Measurements from ENCODE around the gene ACOT7. TPM values are rescaled to one million over a fixed set of nuclear protein-coding genes. Genes with fewer than 3 reads are reported as not detected.
A peak's percentile ranks its signal among the peaks of the same experiment; 100 is the strongest.

Gene ACOT7
- total RNA-seq, 1 donor from 2014 or later: 175 TPM

DNA sequence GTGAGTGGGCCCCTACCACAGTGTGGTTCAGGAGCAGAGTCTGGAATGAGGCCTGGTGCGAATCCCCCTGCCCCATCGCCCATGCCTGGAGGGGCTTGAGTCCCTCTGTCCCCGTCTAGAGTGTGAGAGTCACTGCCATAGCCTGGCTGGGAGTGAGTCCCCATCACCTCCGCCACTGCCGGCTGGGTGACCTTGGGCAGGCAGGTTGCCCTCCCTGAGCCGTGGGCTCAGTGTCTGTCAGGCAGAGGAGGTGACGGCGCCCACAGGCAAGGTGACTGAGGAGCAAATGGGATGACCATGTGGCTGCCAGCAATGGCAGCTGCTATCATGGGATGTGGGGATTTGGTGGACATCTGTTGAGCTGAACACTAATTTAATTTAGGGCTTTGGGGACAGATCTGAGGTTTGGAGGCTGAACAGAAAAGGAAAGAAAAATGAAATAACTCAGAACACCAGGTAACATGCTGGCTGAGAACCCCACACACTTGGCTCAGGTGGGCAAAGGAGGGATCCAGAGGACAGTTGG lies 94.6 kb downstream of the ACOT7 start:
- no peak for DNase-seq
- peak overlapping the region; percentile 78 for H3K27ac Mint-ChIP-seq (ENCODE audit: unreplicated experiment)
- TF ChIP-seq, protein P1, sequence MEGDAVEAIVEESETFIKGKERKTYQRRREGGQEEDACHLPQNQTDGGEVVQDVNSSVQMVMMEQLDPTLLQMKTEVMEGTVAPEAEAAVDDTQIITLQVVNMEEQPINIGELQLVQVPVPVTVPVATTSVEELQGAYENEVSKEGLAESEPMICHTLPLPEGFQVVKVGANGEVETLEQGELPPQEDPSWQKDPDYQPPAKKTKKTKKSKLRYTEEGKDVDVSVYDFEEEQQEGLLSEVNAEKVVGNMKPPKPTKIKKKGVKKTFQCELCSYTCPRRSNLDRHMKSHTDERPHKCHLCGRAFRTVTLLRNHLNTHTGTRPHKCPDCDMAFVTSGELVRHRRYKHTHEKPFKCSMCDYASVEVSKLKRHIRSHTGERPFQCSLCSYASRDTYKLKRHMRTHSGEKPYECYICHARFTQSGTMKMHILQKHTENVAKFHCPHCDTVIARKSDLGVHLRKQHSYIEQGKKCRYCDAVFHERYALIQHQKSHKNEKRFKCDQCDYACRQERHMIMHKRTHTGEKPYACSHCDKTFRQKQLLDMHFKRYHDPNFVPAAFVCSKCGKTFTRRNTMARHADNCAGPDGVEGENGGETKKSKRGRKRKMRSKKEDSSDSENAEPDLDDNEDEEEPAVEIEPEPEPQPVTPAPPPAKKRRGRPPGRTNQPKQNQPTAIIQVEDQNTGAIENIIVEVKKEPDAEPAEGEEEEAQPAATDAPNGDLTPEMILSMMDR (IDR thresholded peaks at IDR 0.05; ENCODE audit: partially characterized antibody, unreplicated experiment): no peak
- peaks cover 13% of the 10 kb centered on the region for H3K27me3 Mint-ChIP-seq (ENCODE audit: unreplicated experiment)
- H3K4me1 Mint-ChIP-seq (ENCODE audit: low read depth, unreplicated experiment): peaks cover 47% of the 10 kb centered on the region
- H3K36me3 Mint-ChIP-seq (ENCODE audit: unreplicated experiment): peaks cover 10% of the 10 kb centered on the region
- peak overlapping the region; percentile 20 for H3K4me3 Mint-ChIP-seq (ENCODE audit: unreplicated experiment)
- H3K9me3 Mint-ChIP-seq (ENCODE audit: unreplicated experiment): peaks cover 17% of the 10 kb centered on the region

DNA sequence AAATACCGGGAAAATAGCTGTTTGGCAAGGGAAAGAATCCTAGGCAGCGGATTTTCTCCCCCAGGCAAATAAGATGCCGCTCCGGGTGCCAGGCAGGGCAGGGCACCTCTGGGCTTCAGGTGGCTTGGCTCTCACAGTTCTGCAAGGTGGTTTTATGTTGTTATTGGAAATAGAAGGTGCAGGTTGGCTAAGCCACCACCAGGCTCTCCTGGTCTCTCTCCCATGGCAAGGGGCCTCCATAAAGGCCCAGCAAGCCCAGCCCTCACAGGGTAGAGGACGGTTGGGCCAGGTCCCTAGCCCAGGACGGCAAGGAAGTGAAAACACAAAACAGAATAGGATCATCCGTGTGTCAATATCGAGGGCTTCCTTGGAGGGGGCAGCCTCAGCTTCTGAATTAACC lies 95.0 kb downstream of the ACOT7 start:
- Mint-ChIP-seq H3K27ac (ENCODE audit: unreplicated experiment) (peak overlapping the region; percentile 78), H3K4me1 (ENCODE audit: low read depth, unreplicated experiment) (peaks cover 45% of the 10 kb centered on the region), H3K27me3 (ENCODE audit: unreplicated experiment) (peaks cover 11% of the 10 kb centered on the region), H3K36me3 (ENCODE audit: unreplicated experiment) (peaks cover 9% of the 10 kb centered on the region), H3K4me3 (ENCODE audit: unreplicated experiment) (peak overlapping the region; percentile 30), H3K9me3 (ENCODE audit: unreplicated experiment) (peaks cover 19% of the 10 kb centered on the region)
- DNase-seq: no peak
- TF ChIP-seq, protein P1 (IDR thresholded peaks at IDR 0.05; ENCODE audit: partially characterized antibody, unreplicated experiment): peak; percentile 22

DNA sequence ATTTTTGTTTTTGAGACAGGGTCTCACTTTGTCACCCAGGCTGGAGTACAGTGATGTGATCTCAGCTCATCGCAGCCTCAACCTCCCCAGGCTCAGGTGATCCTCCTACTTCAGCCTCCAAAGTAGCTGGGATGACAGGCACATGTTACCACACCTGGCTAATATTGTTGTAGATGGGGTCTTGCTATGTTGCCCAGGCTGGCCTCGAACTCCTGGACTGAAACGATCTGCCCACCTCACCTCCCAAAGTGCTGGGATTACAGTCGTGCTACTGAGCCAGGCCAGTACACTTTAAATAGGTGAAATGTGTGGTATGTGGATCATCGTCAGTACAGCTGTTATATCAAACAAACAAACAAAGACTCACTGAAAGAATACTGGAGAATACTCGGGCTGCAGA lies 97.7 kb downstream of the ACOT7 start:
- DNase-seq: no peak

DNA sequence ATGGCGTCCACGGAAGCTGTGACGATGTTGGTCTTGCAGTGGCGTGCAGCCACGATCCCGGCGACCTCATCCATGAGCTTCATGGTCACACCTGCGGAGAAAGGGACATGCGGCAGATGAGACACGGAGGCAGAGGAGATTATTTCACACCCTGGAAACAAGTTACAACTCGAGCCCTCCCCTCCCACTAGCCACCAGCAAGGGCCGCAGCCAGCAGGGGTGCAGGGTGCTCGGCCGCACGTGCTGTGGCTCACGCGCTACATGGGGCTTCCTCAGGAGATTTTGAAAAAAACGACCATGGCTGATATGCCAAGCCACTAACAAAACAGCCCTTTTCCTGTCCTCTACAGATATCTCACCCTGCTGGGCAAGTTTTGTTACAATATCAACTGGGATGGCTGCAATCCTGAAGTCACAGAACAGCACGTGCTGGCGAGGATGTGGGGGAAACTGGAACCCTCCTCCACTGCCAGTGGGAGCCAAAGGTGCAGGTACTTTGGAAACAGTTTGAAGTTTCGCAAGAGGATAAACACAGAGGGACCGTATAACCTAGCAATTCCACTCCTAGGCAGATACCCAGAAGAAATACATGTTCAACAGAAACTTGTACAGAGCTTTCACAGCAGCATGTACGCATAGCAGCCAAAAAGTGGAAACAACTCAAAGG lies 98.5 kb downstream of the ACOT7 start:
- Mint-ChIP-seq H3K36me3 (ENCODE audit: unreplicated experiment) (peaks cover 6% of the 10 kb centered on the region), H3K27ac (ENCODE audit: unreplicated experiment) (peak overlapping the region; percentile 60), H3K9me3 (ENCODE audit: unreplicated experiment) (peaks cover 17% of the 10 kb centered on the region), H3K27me3 (ENCODE audit: unreplicated experiment) (peaks cover 10% of the 10 kb centered on the region), H3K4me1 (ENCODE audit: low read depth, unreplicated experiment) (peaks cover 40% of the 10 kb centered on the region), H3K4me3 (ENCODE audit: unreplicated experiment) (no peak overlapping the region)
- no peak for DNase-seq
- TF ChIP-seq, protein P1 (IDR thresholded peaks at IDR 0.05; ENCODE audit: partially characterized antibody, unreplicated experiment): no peak

More for the DNA sequence above, 97.7 kb downstream of the ACOT7 start:
- Mint-ChIP-seq H3K27me3 (ENCODE audit: unreplicated experiment) (peaks cover 10% of the 10 kb centered on the region), H3K27ac (ENCODE audit: unreplicated experiment) (no peak overlapping the region), H3K9me3 (ENCODE audit: unreplicated experiment) (peaks cover 22% of the 10 kb centered on the region), H3K4me3 (ENCODE audit: unreplicated experiment) (no peak overlapping the region), H3K4me1 (ENCODE audit: low read depth, unreplicated experiment) (peaks cover 48% of the 10 kb centered on the region), H3K36me3 (ENCODE audit: unreplicated experiment) (peaks cover 6% of the 10 kb centered on the region)
- TF ChIP-seq, protein P1 (IDR thresholded peaks at IDR 0.05; ENCODE audit: partially characterized antibody, unreplicated experiment): no peak
